MCF 10A (cell line): ENCODE results near the gene GEN1. TPM values are rescaled to one million over a fixed set of nuclear protein-coding genes. Genes with fewer than 3 reads are reported as not detected.

Experiments used
- BruUV-seq: library from RNA; stranded (reverse); fragments of 400-500 nt; replicated peaks from 2 replicates; lab custom pipeline; 2021; lab: Mats Ljungman, UMichigan
- CTCF ChIA-PET: fragments of 300-600 bp; sonication (Branson Sonifier 250); formaldehyde crosslinking; extraction: SDS; loops from one replicate; lab custom pipeline; 2021; ENCODE audit warnings: antibody characterized with exemption, inconsistent platforms; lab: Yijun Ruan, JAX
- POLR2A ChIA-PET: fragments of 300-600, 350-650 bp; sonication (Branson Sonifier 250); formaldehyde crosslinking; extraction: SDS; loops from one replicate; lab custom pipeline; 2020; ENCODE audit warnings: antibody characterized with exemption, inconsistent platforms; lab: Yijun Ruan, JAX
- DNase-seq: peaks from one replicate; pipeline ENCODE4 v3.0.0-alpha.2; 2018; ENCODE audit not compliant: unreplicated experiment
- H3K27ac Mint-ChIP-seq: one replicate; pipeline ENCODE4 v1.8.0; 2022; ENCODE audit warnings: mild to moderate bottlenecking, low read depth, mixed read lengths; ENCODE audit not compliant: unreplicated experiment
- H3K27me3 Mint-ChIP-seq: one replicate; pipeline ENCODE4 v1.8.0; 2022; ENCODE audit warnings: mixed read lengths; ENCODE audit not compliant: insufficient read depth, unreplicated experiment
- H3K36me3 Mint-ChIP-seq: one replicate; pipeline ENCODE4 v1.8.0; 2022; ENCODE audit warnings: mild to moderate bottlenecking, moderate library complexity, mixed read lengths; ENCODE audit not compliant: insufficient read depth, unreplicated experiment
- H3K4me1 Mint-ChIP-seq: one replicate; pipeline ENCODE4 v1.8.0; 2022; ENCODE audit warnings: mixed read lengths; ENCODE audit not compliant: insufficient read depth, unreplicated experiment
- H3K4me3 Mint-ChIP-seq: one replicate; pipeline ENCODE4 v1.8.0; 2022; ENCODE audit warnings: mild to moderate bottlenecking, moderate library complexity, mixed read lengths; ENCODE audit not compliant: unreplicated experiment
- H3K9me3 Mint-ChIP-seq: one replicate; pipeline ENCODE4 v1.8.0; 2022; ENCODE audit warnings: mixed read lengths; ENCODE audit not compliant: unreplicated experiment
- CTCF ChIP-seq: fragments of 200-600 bp; IDR thresholded peaks from one replicate; pipeline ENCODE4 v1.8.0; 2022; ENCODE audit warnings: antibody characterized with exemption, mild to moderate bottlenecking; ENCODE audit not compliant: unreplicated experiment
- intact Hi-C: fragments of 100-400 bp; cut with micrococcal nuclease; formaldehyde crosslinking; loops from 2 replicates; pipeline ENCODE4 v1.14.1; 2022
- total RNA-seq: library from RNA; stranded (reverse); gene quantifications from 2 replicates; pipeline ENCODE4 v1.2.3, GENCODE V29; 2022

GEN1 gene
- total RNA-seq, 1 experiment from 2014 or later: 19.8 TPM

GRCh38 chr2:17709897-17710296, 44.0 kb upstream of the GEN1 start:
- ChIA-PET CTCF (interaction anchor here (2.3 kb wide), 1 partner anchor 9 kb away, joined by 23 read pairs; no protein-coding TSS in a partner anchor), POLR2A (no interaction called here)
- Mint-ChIP-seq H3K27ac (no peak overlapping the region), H3K9me3 (no peaks in the 10 kb centered on the region), H3K27me3 (no peaks in the 10 kb centered on the region), H3K4me1 (no peaks in the 10 kb centered on the region), H3K36me3 (peaks cover 35% of the 10 kb centered on the region), H3K4me3 (no peak overlapping the region)
- no peak for TF ChIP-seq CTCF
- intact Hi-C loops: no loop called here
- no TSS peak for BruUV-seq
- DNase-seq: no peak

- DNase-seq: no peak
- H3K27ac Mint-ChIP-seq: no peak overlapping the region
- TF ChIP-seq CTCF: no peak
- no peaks in the 10 kb centered on the region for H3K4me1 Mint-ChIP-seq
- intact Hi-C loops: no loop called here
- H3K9me3 Mint-ChIP-seq: no peaks in the 10 kb centered on the region
- POLR2A ChIA-PET: no interaction called here
- BruUV-seq: no TSS peak
- no peak overlapping the region for H3K4me3 Mint-ChIP-seq
- H3K27me3 Mint-ChIP-seq: no peaks in the 10 kb centered on the region
- CTCF ChIA-PET: no interaction called here
- H3K36me3 Mint-ChIP-seq: peaks cover 34% of the 10 kb centered on the region
These were observed 43.2 kb upstream of the GEN1 start for GRCh38 chr2:17710547-17711248.

- DNase-seq: no peak
- Mint-ChIP-seq H3K36me3 (peaks cover 50% of the 10 kb centered on the region), H3K27ac (no peak overlapping the region), H3K4me3 (no peak overlapping the region), H3K4me1 (no peaks in the 10 kb centered on the region), H3K27me3 (no peaks in the 10 kb centered on the region), H3K9me3 (no peaks in the 10 kb centered on the region)
- ChIA-PET POLR2A (no interaction called here), CTCF (interaction anchor here (1.3 kb wide), 1 partner anchor 116 kb away, joined by 3 read pairs; no protein-coding TSS in a partner anchor)
- no peak for TF ChIP-seq CTCF
- intact Hi-C loops: no loop called here
- no TSS peak for BruUV-seq
These were observed 40.6 kb upstream of the GEN1 start for GRCh38 chr2:17713291-17713690.

GRCh38 chr2:17717666-17718065, 36.3 kb upstream of the GEN1 start:
- ChIA-PET POLR2A (interaction anchor here (0.6 kb wide), 1 partner anchor 500 kb away, joined by 3 read pairs; no protein-coding TSS in a partner anchor), CTCF (interaction anchor here (0.8 to 3.9 kb wide), 5 partner anchors 9 to 114 kb away, joined by 3 to 23 read pairs (median 10); no protein-coding TSS in a partner anchor)
- H3K27me3 Mint-ChIP-seq: no peaks in the 10 kb centered on the region
- no peak overlapping the region for H3K4me3 Mint-ChIP-seq
- no peak for TF ChIP-seq CTCF
- DNase-seq: no peak
- no TSS peak for BruUV-seq
- peaks cover 78% of the 10 kb centered on the region for H3K36me3 Mint-ChIP-seq
- intact Hi-C loops: loop anchor here (2.0 kb wide), 1 partner anchor 461 kb away; no protein-coding TSS in a partner anchor
- no peaks in the 10 kb centered on the region for H3K9me3 Mint-ChIP-seq
- no peaks in the 10 kb centered on the region for H3K4me1 Mint-ChIP-seq
- no peak overlapping the region for H3K27ac Mint-ChIP-seq
